Medulla oblongata (tissue), 1 donor: ENCODE measurements around the gene MRPS26.
"Not testable (repeated sequence)": the region's sequence is repeated elsewhere in the genome, so short reads cannot be mapped to it uniquely, and the experiment has no call there.

ENCODE experiments used
- DNase-seq: peaks from one replicate; pipeline ENCODE4 v3.0.0-alpha.2; 2015; ENCODE audit errors: extremely low spot score

Gene MRPS26

GRCh38 chr20:3074812-3075211, 29.0 kb downstream of the MRPS26 start:
- no peak for DNase-seq

GRCh38 chr20:3075315-3075714, 29.5 kb downstream of the MRPS26 start:
- not testable (repeated sequence) for DNase-seq

- no peak for DNase-seq
These were observed 31.8 kb downstream of the MRPS26 start for GRCh38 chr20:3077618-3078134.

- DNase-seq: peak; percentile 36
These were observed 35.1 kb downstream of the MRPS26 start for GRCh38 chr20:3080939-3081388.

GRCh38 chr20:3081641-3082040, 35.8 kb downstream of the MRPS26 start:
- no peak for DNase-seq

GRCh38 chr20:3082306-3082951, 36.6 kb downstream of the MRPS26 start:
- no peak for DNase-seq

- no peak for DNase-seq
These were observed 37.4 kb downstream of the MRPS26 start for GRCh38 chr20:3082955-3083952.

- no peak for DNase-seq
These were observed 38.6 kb downstream of the MRPS26 start, which contains the start of gene AVP for GRCh38 chr20:3084283-3084985. Gene AVP, minus strand, starts transcription at chr20:3084724. Its CDS starts 50 bp downstream, at chr20:3084674.

- DNase-seq: no peak
These were observed 39.1 kb downstream of the MRPS26 start for GRCh38 chr20:3084986-3085360.

GRCh38 chr20:3085571-3086072, 39.8 kb downstream of the MRPS26 start:
- no peak for DNase-seq

GRCh38 chr20:3088031-3088430, 42.2 kb downstream of the MRPS26 start:
- no peak for DNase-seq

GRCh38 chr20:3090565-3090964, 44.7 kb downstream of the MRPS26 start:
- no peak for DNase-seq

- no peak for DNase-seq
These were observed 46.9 kb downstream of the MRPS26 start for GRCh38 chr20:3092611-3093379.

- DNase-seq: no peak
These were observed 48.1 kb downstream of the MRPS26 start for GRCh38 chr20:3093861-3094361.

GRCh38 chr20:3094848-3095629, 49.2 kb downstream of the MRPS26 start:
- no peak for DNase-seq
